ENCODE results near the gene S100A1.
A peak's percentile ranks its signal among the peaks of the same experiment; 100 is the strongest.

S100A1 gene

DNA sequence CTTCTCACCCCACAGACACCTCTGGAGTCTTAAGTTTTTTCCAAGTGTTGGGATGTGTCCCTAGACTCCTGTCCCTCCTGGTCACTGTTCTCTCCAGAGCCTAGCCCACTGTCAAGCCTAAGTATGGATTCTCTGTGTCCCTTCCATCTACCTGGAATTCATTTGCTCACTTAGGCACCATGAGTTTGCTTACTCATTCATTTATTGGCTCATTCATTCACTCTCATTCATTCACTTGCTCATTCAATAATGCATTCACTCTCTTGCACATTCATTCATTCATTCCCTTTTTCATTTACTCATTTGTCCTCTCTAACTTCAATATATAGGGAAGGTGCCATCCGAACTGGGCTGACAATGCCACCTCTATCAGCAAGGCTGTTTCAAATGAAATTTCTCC, 16.9 kb upstream of the S100A1 start:
- Histone ChIP-seq H3K27me3 (ENCODE audit: control insufficient read depth, insufficient read depth, low read length) (no peaks in the 10 kb centered on the region), H3K9ac (ENCODE audit: low read length) (no peak overlapping the region), H3K4me3 (ENCODE audit: low read length) (no peak overlapping the region), H3K27ac (ENCODE audit: low read length) (no peak overlapping the region), H3K4me1 (ENCODE audit: control insufficient read depth, low read depth, low read length) (peaks cover 28% of the 10 kb centered on the region), H3K36me3 (ENCODE audit: control insufficient read depth, low read depth, low read length) (no peaks in the 10 kb centered on the region), H3K9me3 (ENCODE audit: control insufficient read depth, low read depth, low read length) (no peaks in the 10 kb centered on the region)

- Histone ChIP-seq H3K9me3 (ENCODE audit: control insufficient read depth, low read depth, low read length) (no peaks in the 10 kb centered on the region), H3K9ac (ENCODE audit: low read length) (peak overlapping the region; percentile 6), H3K27me3 (ENCODE audit: control insufficient read depth, insufficient read depth, low read length) (no peaks in the 10 kb centered on the region), H3K36me3 (ENCODE audit: control insufficient read depth, low read depth, low read length) (no peaks in the 10 kb centered on the region), H3K4me1 (ENCODE audit: control insufficient read depth, low read depth, low read length) (peaks cover 28% of the 10 kb centered on the region), H3K4me3 (ENCODE audit: low read length) (peak overlapping the region; percentile 48), H3K27ac (ENCODE audit: low read length) (no peak overlapping the region)
Observed at GRCh38 chr1:153612111-153612754, 16.0 kb upstream of the S100A1 start.

DNA sequence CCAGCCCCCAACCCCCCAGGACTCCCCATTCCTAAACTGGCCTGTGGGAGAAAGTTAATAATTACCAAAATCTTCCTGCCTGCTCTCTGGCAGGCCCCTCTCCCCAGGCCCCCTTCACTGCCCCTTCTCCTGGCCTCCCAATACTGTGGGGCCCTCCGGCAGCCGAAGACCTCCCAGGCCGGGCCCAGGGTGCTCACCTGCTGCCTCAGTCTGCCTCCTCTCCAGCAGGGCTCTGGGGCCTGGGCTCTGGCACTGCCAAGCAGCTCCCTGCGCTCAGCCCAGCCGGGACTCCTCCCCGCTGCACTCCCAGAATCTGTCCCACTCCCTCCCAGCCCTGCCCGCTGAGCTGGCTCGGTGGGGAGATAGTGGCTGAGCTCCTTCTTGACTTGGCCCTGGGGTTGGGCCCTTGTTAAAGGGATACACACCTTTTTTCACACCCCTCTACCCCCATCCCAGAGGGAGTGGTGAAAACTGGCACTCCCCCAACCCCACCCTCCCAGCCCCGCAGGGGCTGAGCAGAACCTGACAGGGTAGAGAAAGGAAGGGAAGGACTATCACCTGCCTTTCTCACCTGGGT, 15.4 kb upstream of the S100A1 start, which contains the start of gene S100A16:
S100A16 (minus strand) TSS at position 383 of the 577 bp plus-strand sequence. CDS start 4,986 bp downstream, outside the sequence.
- Histone ChIP-seq H3K27me3 (ENCODE audit: control insufficient read depth, insufficient read depth, low read length) (no peaks in the 10 kb centered on the region), H3K4me1 (ENCODE audit: control insufficient read depth, low read depth, low read length) (peaks cover 28% of the 10 kb centered on the region), H3K36me3 (ENCODE audit: control insufficient read depth, low read depth, low read length) (no peaks in the 10 kb centered on the region), H3K9me3 (ENCODE audit: control insufficient read depth, low read depth, low read length) (no peaks in the 10 kb centered on the region), H3K4me3 (ENCODE audit: low read length) (peak within 1 kb of the TSS; percentile 48), H3K27ac (ENCODE audit: low read length) (no peak within 1 kb of the TSS), H3K9ac (ENCODE audit: low read length) (peak within 1 kb of the TSS; percentile 6)

GRCh38 chr1:153613406-153613805, 14.8 kb upstream of the S100A1 start:
- H3K4me3 ChIP-seq (ENCODE audit: low read length), result no peak overlapping the region
- no peaks in the 10 kb centered on the region for H3K9me3 ChIP-seq (ENCODE audit: control insufficient read depth, low read depth, low read length)
- peaks cover 27% of the 10 kb centered on the region for H3K4me1 ChIP-seq (ENCODE audit: control insufficient read depth, low read depth, low read length)
- no peak overlapping the region for H3K27ac ChIP-seq (ENCODE audit: low read length)
- H3K36me3 ChIP-seq (ENCODE audit: control insufficient read depth, low read depth, low read length), result no peaks in the 10 kb centered on the region
- no peaks in the 10 kb centered on the region for H3K27me3 ChIP-seq (ENCODE audit: control insufficient read depth, insufficient read depth, low read length)
- H3K9ac ChIP-seq (ENCODE audit: low read length), result no peak overlapping the region

- Histone ChIP-seq H3K4me3 (ENCODE audit: low read length) (no peak overlapping the region), H3K9ac (ENCODE audit: low read length) (no peak overlapping the region), H3K9me3 (ENCODE audit: control insufficient read depth, low read depth, low read length) (no peaks in the 10 kb centered on the region), H3K27me3 (ENCODE audit: control insufficient read depth, insufficient read depth, low read length) (no peaks in the 10 kb centered on the region), H3K36me3 (ENCODE audit: control insufficient read depth, low read depth, low read length) (peaks cover 5% of the 10 kb centered on the region), H3K27ac (ENCODE audit: low read length) (no peak overlapping the region), H3K4me1 (ENCODE audit: control insufficient read depth, low read depth, low read length) (peaks cover 17% of the 10 kb centered on the region)
Observed at GRCh38 chr1:153614189-153614900, 13.9 kb upstream of the S100A1 start.

- Histone ChIP-seq H3K36me3 (ENCODE audit: control insufficient read depth, low read depth, low read length) (peaks cover 5% of the 10 kb centered on the region), H3K4me3 (ENCODE audit: low read length) (no peak overlapping the region), H3K27me3 (ENCODE audit: control insufficient read depth, insufficient read depth, low read length) (no peaks in the 10 kb centered on the region), H3K27ac (ENCODE audit: low read length) (no peak overlapping the region), H3K9me3 (ENCODE audit: control insufficient read depth, low read depth, low read length) (no peaks in the 10 kb centered on the region), H3K4me1 (ENCODE audit: control insufficient read depth, low read depth, low read length) (peaks cover 14% of the 10 kb centered on the region), H3K9ac (ENCODE audit: low read length) (no peak overlapping the region)
Observed at GRCh38 chr1:153614906-153615305, 13.3 kb upstream of the S100A1 start.

DNA sequence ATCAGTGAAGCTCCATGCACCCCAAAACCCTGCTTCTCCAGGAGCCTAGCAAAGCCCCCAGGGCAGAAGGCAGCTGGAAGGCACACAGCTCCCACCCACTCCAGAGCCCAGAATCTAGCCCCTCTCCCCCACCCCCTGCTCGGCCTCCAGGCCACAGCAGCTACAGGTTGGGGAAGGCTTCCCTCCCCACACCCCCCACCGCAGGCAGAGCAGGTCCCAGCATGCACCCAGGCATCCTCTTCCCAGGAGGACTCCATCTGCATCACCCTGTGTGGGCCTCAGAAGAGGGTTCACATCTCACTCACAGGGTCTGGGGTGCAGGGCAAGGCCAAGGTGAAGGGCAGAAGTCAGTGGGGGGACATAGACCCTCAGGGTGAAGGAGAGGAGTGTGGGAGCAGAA, 12.8 kb upstream of the S100A1 start:
- peaks cover 14% of the 10 kb centered on the region for H3K4me1 ChIP-seq (ENCODE audit: control insufficient read depth, low read depth, low read length)
- H3K9ac ChIP-seq (ENCODE audit: low read length), result no peak overlapping the region
- no peaks in the 10 kb centered on the region for H3K9me3 ChIP-seq (ENCODE audit: control insufficient read depth, low read depth, low read length)
- no peak overlapping the region for H3K4me3 ChIP-seq (ENCODE audit: low read length)
- H3K27ac ChIP-seq (ENCODE audit: low read length), result no peak overlapping the region
- H3K27me3 ChIP-seq (ENCODE audit: control insufficient read depth, insufficient read depth, low read length), result no peaks in the 10 kb centered on the region
- H3K36me3 ChIP-seq (ENCODE audit: control insufficient read depth, low read depth, low read length), result peaks cover 5% of the 10 kb centered on the region

DNA sequence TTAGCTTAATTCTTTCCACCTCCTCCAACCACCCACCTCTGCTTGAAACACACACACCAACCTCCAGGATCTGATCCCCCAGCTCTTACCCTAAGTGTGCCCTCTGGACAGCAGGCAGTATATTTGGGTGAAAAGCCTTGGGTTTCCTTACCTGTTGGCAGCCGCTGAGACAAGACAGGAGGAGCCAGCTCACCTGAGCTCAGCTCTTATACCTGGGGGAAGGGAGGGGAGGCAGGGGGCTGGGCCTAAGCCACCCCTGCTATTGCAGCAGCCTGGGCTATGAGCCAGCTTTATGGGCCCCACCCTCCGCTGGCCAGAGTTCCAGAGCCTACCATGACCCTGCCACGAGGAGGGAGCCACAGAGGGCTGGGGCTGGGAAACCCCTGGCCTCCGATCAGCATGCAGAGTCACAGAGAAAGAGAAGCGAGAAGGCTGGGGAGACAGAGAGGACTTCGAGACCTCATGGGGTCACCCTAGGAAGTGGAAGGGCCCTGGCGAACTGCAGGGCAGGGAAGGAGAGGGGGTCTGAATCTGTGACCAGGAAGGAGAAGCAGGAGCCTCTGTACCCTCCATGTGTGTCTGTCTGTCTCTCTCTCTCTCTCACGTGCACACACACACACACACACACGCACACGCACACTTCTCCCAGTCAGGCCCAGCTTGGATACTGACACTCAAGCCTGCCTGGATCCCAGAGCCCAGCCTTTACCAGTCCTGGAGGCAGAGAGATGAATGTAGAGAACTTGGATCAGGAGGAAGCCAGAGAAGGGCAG, 11.9 kb upstream of the S100A1 start, which contains the start of gene S100A14:
S100A14 (minus strand) TSS at position 182 of the 773 bp plus-strand sequence. CDS start 467 bp downstream, outside the sequence.
- Histone ChIP-seq H3K27me3 (ENCODE audit: control insufficient read depth, insufficient read depth, low read length) (no peaks in the 10 kb centered on the region), H3K9ac (ENCODE audit: low read length) (no peak within 1 kb of the TSS), H3K4me1 (ENCODE audit: control insufficient read depth, low read depth, low read length) (peaks cover 14% of the 10 kb centered on the region), H3K9me3 (ENCODE audit: control insufficient read depth, low read depth, low read length) (no peaks in the 10 kb centered on the region), H3K36me3 (ENCODE audit: control insufficient read depth, low read depth, low read length) (peaks cover 5% of the 10 kb centered on the region), H3K27ac (ENCODE audit: low read length) (no peak within 1 kb of the TSS), H3K4me3 (ENCODE audit: low read length) (no peak within 1 kb of the TSS)

DNA sequence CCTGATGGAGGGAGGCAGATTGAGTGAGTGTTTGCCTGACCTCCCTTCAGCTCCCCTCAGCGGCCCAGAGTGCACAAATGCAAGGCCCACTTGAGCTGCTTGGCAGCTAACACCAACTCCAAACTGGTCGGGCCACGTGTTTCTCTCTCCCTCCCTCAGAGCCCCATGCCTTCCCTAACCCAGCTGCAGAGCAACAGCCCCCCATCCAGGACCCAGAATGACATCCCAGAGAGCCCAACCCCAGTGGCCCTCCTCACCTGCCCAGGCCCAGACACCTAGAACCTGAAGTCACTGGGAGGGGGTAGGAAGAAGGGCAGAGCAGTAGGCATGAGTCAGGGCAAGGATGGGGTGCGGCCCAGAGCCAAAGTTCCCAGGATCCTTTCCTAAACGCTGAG, 11.3 kb upstream of the S100A1 start:
- Histone ChIP-seq H3K9me3 (ENCODE audit: control insufficient read depth, low read depth, low read length) (no peaks in the 10 kb centered on the region), H3K4me3 (ENCODE audit: low read length) (no peak overlapping the region), H3K27ac (ENCODE audit: low read length) (no peak overlapping the region), H3K36me3 (ENCODE audit: control insufficient read depth, low read depth, low read length) (peaks cover 5% of the 10 kb centered on the region), H3K4me1 (ENCODE audit: control insufficient read depth, low read depth, low read length) (peaks cover 14% of the 10 kb centered on the region), H3K27me3 (ENCODE audit: control insufficient read depth, insufficient read depth, low read length) (no peaks in the 10 kb centered on the region), H3K9ac (ENCODE audit: low read length) (no peak overlapping the region)

GRCh38 chr1:153617663-153618062, 10.6 kb upstream of the S100A1 start:
- Histone ChIP-seq H3K4me1 (ENCODE audit: control insufficient read depth, low read depth, low read length) (peaks cover 8% of the 10 kb centered on the region), H3K36me3 (ENCODE audit: control insufficient read depth, low read depth, low read length) (peaks cover 9% of the 10 kb centered on the region), H3K27ac (ENCODE audit: low read length) (no peak overlapping the region), H3K4me3 (ENCODE audit: low read length) (no peak overlapping the region), H3K9me3 (ENCODE audit: control insufficient read depth, low read depth, low read length) (no peaks in the 10 kb centered on the region), H3K9ac (ENCODE audit: low read length) (no peak overlapping the region), H3K27me3 (ENCODE audit: control insufficient read depth, insufficient read depth, low read length) (no peaks in the 10 kb centered on the region)

DNA sequence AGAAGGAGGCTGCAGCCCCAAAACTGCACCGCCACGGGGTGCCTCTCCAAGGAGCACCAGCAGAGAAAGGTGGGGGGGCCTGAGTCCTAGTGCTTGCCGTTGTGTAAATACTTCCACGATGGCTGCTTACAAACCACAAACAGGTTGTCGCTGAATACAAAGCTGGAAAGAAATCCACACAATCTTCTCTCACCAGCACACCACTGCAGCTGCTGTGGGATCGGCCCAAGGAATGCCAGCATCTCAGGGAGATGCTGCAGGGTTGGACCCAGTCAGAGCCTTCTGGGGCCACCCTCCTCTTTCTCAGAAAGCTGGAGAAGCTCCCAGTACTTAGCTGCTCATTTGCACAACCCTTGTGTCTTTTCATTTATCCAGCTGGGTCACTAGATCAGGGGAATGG, 9.1 kb upstream of the S100A1 start:
- H3K4me3 ChIP-seq (ENCODE audit: low read length), result no peak overlapping the region
- H3K9ac ChIP-seq (ENCODE audit: low read length), result no peak overlapping the region
- H3K9me3 ChIP-seq (ENCODE audit: control insufficient read depth, low read depth, low read length), result no peaks in the 10 kb centered on the region
- no peaks in the 10 kb centered on the region for H3K27me3 ChIP-seq (ENCODE audit: control insufficient read depth, insufficient read depth, low read length)
- H3K36me3 ChIP-seq (ENCODE audit: control insufficient read depth, low read depth, low read length), result peaks cover 9% of the 10 kb centered on the region
- H3K4me1 ChIP-seq (ENCODE audit: control insufficient read depth, low read depth, low read length), result peaks cover 11% of the 10 kb centered on the region
- H3K27ac ChIP-seq (ENCODE audit: low read length), result no peak overlapping the region

Measured in iPS-18a (cell line).